Thoracic aorta (tissue), 2 donors: ENCODE results near the gene SWAP70. TPM values are rescaled to one million over a fixed set of nuclear protein-coding genes. Genes with fewer than 3 reads are reported as not detected.

Experiments
- ATAC-seq: fragments of 150-250 bp; one replicate; pipeline ENCODE4 v1.8.0; 2017; ENCODE audit warnings: low read depth; ENCODE audit not compliant: insufficient number of reproducible peaks, low FRiP score
- DNase-seq: peaks from one replicate; pipeline ENCODE4 v3.0.0-alpha.2; 2020; ENCODE audit warnings: low spot score
- H3K27ac ChIP-seq, 2 donors: fragments of 200-600 bp; sonication (generic); 1 replicate in 1 of 2; 2 replicates in 1 of 2; pipeline ENCODE4 v1.5.1; 2016; ENCODE audit warnings: mild to moderate bottlenecking in 2 of 2, moderate library complexity in 2 of 2
- H3K27me3 ChIP-seq: fragments of 200-600 bp; sonication (generic); replicated peaks from 2 replicates; pipeline ENCODE4 v1.6.0; 2016; ENCODE audit warnings: mild to moderate bottlenecking; ENCODE audit not compliant: insufficient read depth
- H3K36me3 ChIP-seq: fragments of 200-600 bp; sonication (generic); one replicate; pipeline ENCODE4 v1.5.1; 2016
- H3K4me1 ChIP-seq, 2 donors: fragments of 200-600 bp; sonication (generic); 1 replicate in 1 of 2; 2 replicates in 1 of 2; pipeline versions ENCODE4 v1.5.1 to v1.6.0; 2016; ENCODE audit warnings: low read depth in 2 of 2, mild to moderate bottlenecking in 1 of 2; ENCODE audit not compliant: control insufficient read depth in 1 of 2
- H3K4me3 ChIP-seq: fragments of 200-600 bp; sonication (generic); 2 replicates; pipeline ENCODE4 v1.5.1; 2016; ENCODE audit warnings: mild to moderate bottlenecking
- H3K9me3 ChIP-seq: fragments of 200-600 bp; sonication (generic); 2 replicates; pipeline ENCODE4 v1.5.1; 2016
- CTCF ChIP-seq: fragments of 200-600 bp; sonication (generic); IDR thresholded peaks from one replicate; pipeline ENCODE4 v1.5.1; 2019; ENCODE audit warnings: antibody characterized with exemption
- total RNA-seq, 2 donors: library from RNA; depleted of rRNA; stranded (reverse); fragments of >200 nt; gene quantifications; one replicate each; pipeline versions ENCODE4 v1.1.0 to v1.2.3, GENCODE V29; 2016

SWAP70 gene
- total RNA-seq, 2 donors from 2014 or later = 33.4 to 64.6 TPM

GRCh38 chr11:9761441-9761945, 97.6 kb downstream of the SWAP70 start:
- DNase-seq (no peak), ATAC-seq (no peak)
- no peak for TF ChIP-seq CTCF
- Histone ChIP-seq H3K27ac (no peak overlapping the region), H3K27me3 (no peaks in the 10 kb centered on the region), H3K4me3 (no peak overlapping the region), H3K4me1 (peaks cover 19 to 45% of the 10 kb centered on the region in 2 donors), H3K36me3 (no peaks in the 10 kb centered on the region), H3K9me3 (no peaks in the 10 kb centered on the region)

- DNase-seq = no peak
- TF ChIP-seq CTCF = no peak
- Histone ChIP-seq H3K4me3 (no peak overlapping the region), H3K27ac (no peak overlapping the region), H3K27me3 (no peaks in the 10 kb centered on the region), H3K36me3 (no peaks in the 10 kb centered on the region), H3K4me1 (peaks cover 19 to 42% of the 10 kb centered on the region in 2 donors), H3K9me3 (no peaks in the 10 kb centered on the region)
- no peak for ATAC-seq
Measured at GRCh38 chr11:9762531-9762930, 98.7 kb downstream of the SWAP70 start.

GRCh38 chr11:9763301-9763700, 99.4 kb downstream of the SWAP70 start:
- Histone ChIP-seq H3K27me3 (no peaks in the 10 kb centered on the region), H3K27ac (no peak overlapping the region), H3K9me3 (no peaks in the 10 kb centered on the region), H3K36me3 (no peaks in the 10 kb centered on the region), H3K4me1 (peaks cover 19 to 38% of the 10 kb centered on the region in 2 donors), H3K4me3 (no peak overlapping the region)
- no peak for ATAC-seq
- no peak for DNase-seq
- no peak for TF ChIP-seq CTCF

GRCh38 chr11:9765320-9766101, 101.6 kb downstream of the SWAP70 start:
- Histone ChIP-seq H3K4me3 (no peak overlapping the region), H3K27me3 (no peaks in the 10 kb centered on the region), H3K27ac (peak overlapping the region; percentile 68 to 78), H3K36me3 (no peaks in the 10 kb centered on the region), H3K9me3 (no peaks in the 10 kb centered on the region), H3K4me1 (peaks cover 11 to 20% of the 10 kb centered on the region in 2 donors)
- ATAC-seq (no peak), DNase-seq (no peak)
- no peak for TF ChIP-seq CTCF

GRCh38 chr11:9769621-9770020, 105.7 kb downstream of the SWAP70 start:
- TF ChIP-seq CTCF = no peak
- H3K4me3 ChIP-seq = no peak overlapping the region
- no peaks in the 10 kb centered on the region for H3K27me3 ChIP-seq
- no peak overlapping the region for H3K27ac ChIP-seq
- H3K36me3 ChIP-seq = no peaks in the 10 kb centered on the region
- ATAC-seq (no peak), DNase-seq (no peak)
- H3K9me3 ChIP-seq = no peaks in the 10 kb centered on the region
- H3K4me1 ChIP-seq = peaks cover 8 to 29% of the 10 kb centered on the region in 2 donors
